GM18517 (cell line): ENCODE data around the gene HPSE.
A peak's percentile ranks its signal among the peaks of the same experiment; 100 is the strongest.

Source experiments
- ATAC-seq: cut with Tn5 transposase; IDR thresholded peaks from one replicate; pipeline ENCODE4 v1.9.1; 2021; ENCODE audit warnings: mild to moderate bottlenecking, moderate library complexity; ENCODE audit not compliant: unreplicated experiment

Gene HPSE

DNA sequence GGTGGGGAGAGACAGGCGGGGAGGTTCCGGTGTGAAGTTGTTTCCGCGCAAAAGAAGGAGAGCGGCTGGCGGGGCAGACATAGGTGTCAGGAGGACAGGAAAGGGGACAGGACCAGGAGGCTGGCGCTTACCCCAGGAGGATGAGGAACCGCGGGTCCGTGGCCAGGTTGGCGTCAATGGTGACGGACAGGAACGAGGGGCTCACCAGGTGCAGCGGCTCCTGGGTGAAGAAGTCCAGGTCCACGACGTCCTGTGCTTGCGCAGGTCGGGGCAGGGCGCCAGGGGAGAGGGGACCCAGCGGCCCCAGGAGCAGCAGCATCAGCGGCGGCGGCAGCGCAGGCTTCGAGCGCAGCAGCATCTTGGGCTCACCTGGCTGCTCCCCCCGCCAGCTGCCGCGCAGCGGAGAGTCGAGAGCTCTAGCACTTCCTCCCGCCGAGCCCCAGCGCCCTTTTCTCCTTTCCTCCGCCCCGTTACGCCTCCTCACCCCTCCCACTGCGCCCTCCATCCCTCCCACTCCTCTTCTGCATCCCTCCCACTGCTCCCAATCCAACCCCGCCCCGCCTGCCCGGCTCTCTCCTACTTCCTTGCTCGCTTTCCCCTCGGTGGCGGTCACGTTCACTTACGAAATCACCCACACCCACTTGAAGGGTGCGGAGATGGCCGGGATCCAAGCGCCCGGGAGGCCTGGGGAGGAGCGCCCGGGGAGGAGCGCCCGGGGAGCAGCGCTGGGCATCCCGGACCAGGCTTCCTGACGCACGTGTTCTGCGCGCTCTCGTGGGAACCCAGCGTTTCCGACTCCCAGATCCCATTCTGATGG lies at the start of gene HPSE:
Gene HPSE, minus strand, starts transcription at position 424 of the 817 bp plus-strand sequence. Its CDS starts 66 bp downstream, at position 358.
- no peak for ATAC-seq

GRCh38 chr4:83382850-83383249 lies 48.2 kb upstream of the HPSE start:
- no peak for ATAC-seq

- no peak for ATAC-seq
These were observed 46.5 kb upstream of the HPSE start for GRCh38 chr4:83381173-83381572.

DNA sequence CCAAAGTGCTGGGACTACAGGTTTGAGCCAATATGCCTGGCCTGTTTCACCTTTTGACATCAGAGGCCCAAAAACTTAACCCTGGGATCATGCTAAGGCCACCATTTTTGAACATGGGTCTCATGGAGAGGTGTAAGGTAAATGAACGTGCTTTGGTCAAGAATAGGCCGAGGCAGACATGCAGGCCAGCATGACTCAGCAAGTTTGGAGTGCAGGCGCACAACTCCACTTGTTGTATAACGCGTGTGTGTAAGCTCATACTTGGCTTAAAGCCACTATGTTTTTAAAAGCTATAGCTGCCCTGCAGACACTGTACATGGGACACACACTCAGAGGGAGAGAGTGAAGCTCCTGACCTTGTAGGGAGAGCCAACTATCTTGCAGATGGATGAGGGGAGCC lies 43.8 kb upstream of the HPSE start:
- ATAC-seq: no peak

DNA sequence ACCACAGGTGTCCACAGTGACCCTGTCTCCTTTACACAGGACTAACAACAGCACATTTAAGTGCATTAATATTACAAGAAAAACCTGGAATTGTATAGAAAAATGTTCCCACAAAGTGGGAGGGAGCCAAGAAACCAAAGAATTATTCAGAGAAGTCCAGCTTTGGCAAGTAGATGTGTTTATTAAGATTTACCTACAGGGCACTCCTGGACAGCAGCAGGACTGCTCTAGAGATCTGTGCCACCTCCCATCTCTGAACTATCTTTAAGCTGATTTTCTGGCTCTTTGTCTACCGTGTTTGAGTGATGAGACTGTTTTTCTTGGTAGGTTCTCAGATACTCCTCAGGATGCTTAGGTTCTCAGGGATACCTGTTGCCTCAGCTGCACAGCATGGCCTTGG lies 38.3 kb upstream of the HPSE start:
- no peak for ATAC-seq

DNA sequence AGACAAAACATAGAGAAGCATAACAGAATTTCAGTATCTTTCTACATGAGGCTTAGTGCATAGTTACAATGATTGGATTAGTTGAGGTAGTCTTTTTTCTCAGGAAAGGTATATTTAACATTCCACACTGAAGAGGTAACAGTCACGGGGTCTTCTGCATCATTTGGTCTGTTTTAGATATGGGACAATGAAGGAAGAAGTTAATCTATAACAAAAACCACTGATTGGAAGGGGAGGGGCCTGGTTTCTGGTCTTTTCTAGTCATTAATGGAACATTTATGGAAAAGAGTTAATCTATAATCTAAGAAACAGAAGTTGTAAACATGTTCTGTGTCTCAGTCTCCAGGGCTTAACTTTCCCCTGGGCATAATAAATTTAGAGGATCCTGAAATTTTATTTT lies 37.3 kb upstream of the HPSE start:
- no peak for ATAC-seq

DNA sequence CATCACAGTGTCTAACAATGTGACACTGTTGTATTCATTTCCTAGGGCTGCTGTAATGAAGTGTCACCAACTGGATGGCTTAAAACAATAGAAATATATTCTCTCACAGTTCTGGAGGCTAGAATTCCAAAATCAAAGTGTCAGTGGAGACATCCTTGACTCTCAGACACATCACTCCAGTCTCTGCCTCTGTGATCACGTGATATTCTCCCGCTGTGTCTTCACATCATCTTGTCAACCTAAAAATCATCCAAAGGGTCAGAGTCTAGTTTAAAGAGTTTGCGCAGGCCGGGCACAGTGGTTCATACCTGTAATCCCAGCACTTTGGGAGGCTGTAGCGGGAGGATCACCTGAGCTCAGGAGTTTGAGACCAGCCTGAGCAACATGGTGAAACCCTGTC lies 36.6 kb upstream of the HPSE start:
- no peak for ATAC-seq

DNA sequence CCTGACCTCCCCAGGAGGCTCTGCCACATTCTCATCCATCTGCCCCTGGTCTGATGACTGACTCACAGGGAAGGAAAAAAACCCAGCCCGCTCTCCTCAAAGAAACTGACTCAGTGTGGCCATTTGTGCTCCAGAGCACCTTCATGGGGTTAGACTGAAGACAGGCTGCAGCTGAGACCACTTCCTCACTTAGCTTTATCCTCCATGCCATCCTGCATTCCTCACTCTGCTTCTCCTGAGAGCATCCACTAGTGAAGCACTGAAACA lies 35.9 kb upstream of the HPSE start:
- ATAC-seq: no peak

DNA sequence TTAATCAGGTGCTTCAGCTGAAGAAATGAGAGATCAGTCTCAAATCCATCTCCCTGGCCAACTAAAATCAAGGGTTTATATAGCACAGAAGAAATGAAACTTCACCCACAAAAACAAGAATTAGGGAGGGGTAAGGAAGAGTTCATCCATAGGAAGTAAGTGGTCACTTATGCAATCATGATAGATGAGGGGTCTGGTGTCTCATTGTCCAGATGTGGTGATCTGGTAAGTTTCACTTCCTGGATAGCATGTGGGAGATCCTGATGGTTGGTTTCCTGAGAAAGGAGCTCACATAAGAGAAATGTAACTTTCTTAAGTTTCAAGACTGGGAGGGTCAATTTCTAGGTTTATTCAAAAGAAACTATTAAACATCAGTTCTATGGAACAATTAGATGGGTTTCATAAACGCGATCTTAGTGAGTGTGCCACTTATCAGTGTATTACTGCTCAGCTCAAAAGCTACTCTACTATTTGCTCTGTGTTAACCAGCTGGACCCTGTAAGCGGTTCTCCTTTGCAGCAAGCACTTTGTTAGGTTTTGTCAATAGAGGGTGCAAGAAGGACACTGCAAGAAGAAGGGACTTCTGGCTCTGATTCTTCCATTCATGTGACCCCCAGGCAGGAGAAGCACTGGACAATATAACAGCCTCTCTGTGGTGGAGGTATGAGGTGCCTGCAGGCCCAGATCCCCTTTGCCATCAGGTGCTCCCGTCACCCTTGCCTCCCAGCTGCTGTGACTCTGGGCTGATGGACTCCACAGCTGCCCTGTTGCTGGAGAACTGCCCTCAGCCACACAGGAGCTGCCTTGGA lies 35.4 kb upstream of the HPSE start:
- no peak for ATAC-seq

DNA sequence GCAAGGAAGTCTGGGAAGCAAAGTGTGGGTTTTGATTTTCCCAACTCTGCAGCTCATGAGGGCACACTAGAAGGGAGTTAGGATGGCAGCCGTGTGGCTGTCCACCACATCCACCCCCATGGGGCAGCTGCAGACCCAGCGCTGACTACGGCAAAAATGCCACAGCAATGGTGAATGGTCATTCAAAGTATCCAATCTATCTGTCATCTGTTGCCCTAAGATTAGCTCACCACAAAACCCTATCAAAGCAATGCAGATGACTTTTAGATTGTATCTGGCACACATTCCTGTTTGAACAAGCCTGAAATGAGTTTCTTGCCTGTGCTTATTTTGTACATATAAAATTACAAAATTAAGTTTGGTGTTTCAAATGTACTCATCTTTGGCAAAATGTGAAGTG lies 29.7 kb upstream of the HPSE start:
- no peak for ATAC-seq

- ATAC-seq: no peak
These were observed 28.1 kb upstream of the HPSE start for GRCh38 chr4:83362492-83363329.

- ATAC-seq: no peak
These were observed 26.9 kb upstream of the HPSE start for GRCh38 chr4:83361416-83362103.

DNA sequence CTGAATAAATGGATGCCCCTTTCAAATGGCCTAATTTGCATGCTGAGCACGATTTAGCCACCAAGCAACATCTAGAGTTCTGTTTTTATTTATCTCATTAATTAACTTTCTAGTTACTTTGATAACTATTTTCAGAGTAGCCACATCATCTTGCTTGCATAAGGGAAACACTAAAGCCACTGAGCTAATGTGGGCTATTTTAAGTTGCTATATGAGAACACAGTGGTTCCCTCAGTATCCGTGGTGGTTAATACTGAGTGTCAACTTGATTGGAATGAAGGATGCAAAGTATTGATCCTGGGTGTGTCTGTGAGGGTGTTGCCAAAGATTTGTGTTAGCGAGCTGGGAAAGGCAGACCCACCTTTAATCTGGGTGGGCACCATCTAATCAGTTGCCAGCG lies 25.4 kb upstream of the HPSE start:
- ATAC-seq: no peak

DNA sequence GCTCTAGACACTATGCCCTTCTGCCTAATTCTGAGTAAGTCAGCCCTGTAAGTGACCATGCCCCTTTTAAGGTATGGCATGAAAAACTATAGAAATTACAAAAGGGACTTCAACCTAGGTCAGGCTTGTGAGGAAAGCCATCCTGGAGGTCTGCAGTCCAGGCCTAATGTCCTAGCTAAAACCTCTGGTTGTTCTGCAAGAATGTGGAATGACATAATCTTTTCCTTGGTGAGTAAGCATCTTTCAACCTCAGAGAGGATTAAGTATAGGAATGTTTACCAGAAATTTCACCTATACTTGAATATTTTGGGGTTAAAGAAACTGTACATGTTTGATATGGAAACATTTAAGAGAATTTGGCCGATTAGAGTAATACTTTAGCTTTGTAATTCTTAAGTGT lies 23.8 kb upstream of the HPSE start:
- ATAC-seq: no peak

GRCh38 chr4:83356899-83357661 lies 22.4 kb upstream of the HPSE start:
- ATAC-seq: peak; percentile 51

- no peak for ATAC-seq
These were observed 18.9 kb upstream of the HPSE start for GRCh38 chr4:83353516-83353915.

- ATAC-seq: no peak
These were observed 13.4 kb upstream of the HPSE start for GRCh38 chr4:83348074-83348473.

GRCh38 chr4:83342476-83342875 lies 7.8 kb upstream of the HPSE start:
- ATAC-seq: no peak

DNA sequence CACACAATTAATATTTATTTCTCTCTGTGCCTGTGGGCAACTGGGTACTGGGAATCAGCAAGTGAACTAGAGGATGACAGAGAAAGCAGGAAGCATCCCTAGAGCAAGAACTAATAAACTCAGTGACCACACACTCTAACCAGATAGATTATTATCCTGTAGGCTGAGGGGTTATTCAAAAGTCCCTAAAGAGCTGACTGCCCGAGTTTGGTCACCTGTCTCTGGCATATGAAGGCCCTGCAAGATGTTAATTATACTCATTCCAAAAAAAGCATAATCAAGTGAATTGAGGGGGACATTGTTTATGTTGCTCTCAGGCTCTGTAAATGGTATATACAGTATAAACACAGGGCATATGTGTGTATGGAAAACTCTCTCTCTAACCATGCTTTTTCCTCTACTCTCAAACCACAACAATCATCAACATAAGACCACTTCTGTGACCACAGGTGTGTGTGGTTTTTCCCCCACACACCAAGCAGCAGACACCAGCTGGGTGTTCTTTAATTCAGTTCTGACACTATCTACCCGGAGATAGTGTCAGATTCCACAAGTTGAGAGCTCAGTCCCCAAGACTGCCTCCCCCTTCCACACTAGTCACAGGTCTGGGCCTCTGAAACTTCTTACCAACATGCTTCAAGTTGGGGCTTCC lies 6.2 kb upstream of the HPSE start:
- ATAC-seq: peak; percentile 52

- no peak for ATAC-seq
These were observed 4.9 kb upstream of the HPSE start for GRCh38 chr4:83339573-83339972.
